IMR-90 (cell line): ENCODE results near the gene HOXD8. TPM values are rescaled to one million over a fixed set of nuclear protein-coding genes. Genes with fewer than 3 reads are reported as not detected.

Experiments
- ATAC-seq: fragments of 200-7000 bp; cut with Tn5 transposase; 2 replicates; pipeline ENCODE4 v1.9.1; 2020; ENCODE audit warnings: low read depth, mild to moderate bottlenecking, moderate library complexity
- BruUV-seq: library from RNA; stranded (reverse); fragments of 400-500 nt; replicated peaks from 2 replicates; lab custom pipeline; 2021; lab: Mats Ljungman, UMichigan
- CTCF ChIA-PET: fragments of 300-600 bp; formaldehyde crosslinking; extraction: SDS; loops from one replicate; lab custom pipeline; 2021; ENCODE audit warnings: antibody characterized with exemption; lab: Yijun Ruan, JAX
- POLR2A ChIA-PET: fragments of 300-600 bp; sonication (Branson Sonifier 250); formaldehyde crosslinking; loops from one replicate; lab custom pipeline; 2022; ENCODE audit warnings: antibody characterized with exemption; ENCODE audit not compliant: unreplicated experiment; lab: Charles Lee
- DNase-seq: peaks from one replicate; pipeline ENCODE4 v3.0.0; 2013
- H2AFZ ChIP-seq: replicated peaks from 2 replicates; pipeline ENCODE3; 2013; ENCODE audit warnings: low read length, mild to moderate bottlenecking; ENCODE audit not compliant: poor library complexity
- H2AK5ac ChIP-seq: 2 replicates; pipeline ENCODE4 v1.6.1; 2013; ENCODE audit warnings: low read depth, low read length, inconsistent platforms
- H2AK9ac ChIP-seq: replicated peaks from 2 replicates; pipeline ENCODE3; 2013; ENCODE audit warnings: mild to moderate bottlenecking, low read depth, low read length, moderate library complexity; ENCODE audit not compliant: poor library complexity
- H2BK120ac ChIP-seq: 2 replicates; pipeline ENCODE4 v1.6.1; 2013; ENCODE audit warnings: low read depth, low read length, inconsistent platforms
- H2BK15ac ChIP-seq: 3 replicates; pipeline ENCODE4 v1.6.1; 2013; ENCODE audit warnings: low read depth, low read length, inconsistent platforms
- H2BK20ac ChIP-seq: 2 replicates; pipeline ENCODE4 v1.6.1; 2013; ENCODE audit warnings: low read depth, mild to moderate bottlenecking, inconsistent platforms, low read length, moderate library complexity
- H2BK5ac ChIP-seq: 2 replicates; pipeline ENCODE4 v1.6.1; 2013; ENCODE audit warnings: mild to moderate bottlenecking, low read depth, low read length, inconsistent platforms; ENCODE audit not compliant: poor library complexity, severe bottlenecking
- H3K14ac ChIP-seq: replicated peaks from 2 replicates; pipeline ENCODE4 v1.6.1; 2013; ENCODE audit warnings: low read depth, low read length, inconsistent platforms
- H3K18ac ChIP-seq: 2 replicates; pipeline ENCODE4 v1.6.1; 2013; ENCODE audit warnings: low read depth, low read length, control low read depth
- H3K23ac ChIP-seq: 2 replicates; pipeline ENCODE4 v1.6.1; 2013; ENCODE audit warnings: low read depth, low read length, inconsistent platforms
- H3K27ac ChIP-seq: 2 replicates; pipeline ENCODE4 v1.5.1; 2013; ENCODE audit warnings: mild to moderate bottlenecking, control low read depth, low read length; ENCODE audit not compliant: insufficient read depth
- H3K27me3 ChIP-seq: 2 replicates; pipeline ENCODE4 v1.6.1; 2013; ENCODE audit warnings: low read length; ENCODE audit not compliant: control insufficient read depth, insufficient read depth
- H3K36me3 ChIP-seq: 2 replicates; pipeline ENCODE4 v1.6.1; 2013; ENCODE audit warnings: low read length, mixed read lengths; ENCODE audit not compliant: control insufficient read depth, insufficient read depth
- H3K4ac ChIP-seq: 2 replicates; pipeline ENCODE4 v1.6.1; 2013; ENCODE audit warnings: low read depth, low read length, inconsistent platforms
- H3K4me1 ChIP-seq: 2 replicates; pipeline ENCODE4 v1.6.1; 2013; ENCODE audit warnings: low read length, mixed read lengths; ENCODE audit not compliant: control insufficient read depth, insufficient read depth
- H3K4me2 ChIP-seq: 2 replicates; pipeline ENCODE4 v1.6.1; 2013; ENCODE audit warnings: low read depth, mild to moderate bottlenecking, control low read depth, low read length, moderate library complexity
- H3K4me3 ChIP-seq: 2 replicates; pipeline ENCODE4 v1.5.1; 2013; ENCODE audit warnings: low read depth, mild to moderate bottlenecking, control low read depth, low read length, moderate library complexity; ENCODE audit not compliant: insufficient read depth
- H3K56ac ChIP-seq: 2 replicates; pipeline ENCODE4 v1.6.1; 2013; ENCODE audit warnings: low read length, inconsistent platforms; ENCODE audit not compliant: insufficient read depth; ENCODE audit errors: extremely low read depth
- H3K79me1 ChIP-seq, 2 experiments: 2 replicates each; pipeline ENCODE4 v1.6.1; 2013; ENCODE audit warnings: low read length in 2 of 2, inconsistent platforms in 1 of 2, low read depth in 1 of 2
- H3K9ac ChIP-seq: 2 replicates; pipeline ENCODE4 v1.6.1; 2013; ENCODE audit warnings: low read depth, low read length, control low read depth
- H3K9me1 ChIP-seq: 2 replicates; pipeline ENCODE4 v1.6.1; 2013; ENCODE audit warnings: low read length, inconsistent platforms; ENCODE audit not compliant: insufficient read depth
- H3K9me3 ChIP-seq: 2 replicates; pipeline ENCODE4 v1.6.1; 2013; ENCODE audit warnings: low read length; ENCODE audit not compliant: control insufficient read depth, insufficient read depth
- H4K20me1 ChIP-seq: 2 replicates; pipeline ENCODE4 v1.6.1; 2013; ENCODE audit warnings: low read length, inconsistent platforms; ENCODE audit not compliant: insufficient read depth
- H4K5ac ChIP-seq: 2 replicates; pipeline ENCODE4 v1.6.1; 2013; ENCODE audit warnings: mild to moderate bottlenecking, low read depth, low read length, control low read depth
- H4K8ac ChIP-seq, 2 experiments: 2 replicates each; pipeline ENCODE4 v1.6.1; 2013; ENCODE audit warnings: low read depth in 2 of 2, low read length in 2 of 2, control low read depth in 1 of 2, inconsistent platforms in 1 of 2
- H4K91ac ChIP-seq: 2 replicates; pipeline ENCODE4 v1.6.1; 2013; ENCODE audit warnings: low read depth, low read length, inconsistent platforms; ENCODE audit not compliant: insufficient read depth
- BHLHE40 ChIP-seq: fragments of 150-350 bp; IDR thresholded peaks from 2 replicates; pipeline ENCODE4 v1.6.1; 2016; ENCODE audit warnings: mild to moderate bottlenecking, low read depth, low read length
- CEBPB ChIP-seq: IDR thresholded peaks from 2 replicates; pipeline ENCODE4 v1.6.1; 2012; ENCODE audit warnings: low read depth, low read length, improper control_type of control experiment
- CHD1 ChIP-seq: IDR thresholded peaks from 2 replicates; pipeline ENCODE4 v1.6.1; 2012; ENCODE audit warnings: low read depth, low read length, improper control_type of control experiment
- FOS ChIP-seq: fragments of 150-350 bp; IDR thresholded peaks from 2 replicates; pipeline ENCODE4 v1.6.1; 2016; ENCODE audit warnings: low read depth, low read length
- MAFK ChIP-seq: IDR thresholded peaks from 2 replicates; pipeline ENCODE4 v1.6.1; 2012; ENCODE audit warnings: low read depth, low read length, improper control_type of control experiment
- MAZ ChIP-seq: IDR thresholded peaks from 2 replicates; pipeline ENCODE4 v1.6.1; 2012; ENCODE audit warnings: low read depth, mild to moderate bottlenecking, low read length, improper control_type of control experiment, moderate library complexity, borderline replicate concordance
- MXI1 ChIP-seq: IDR thresholded peaks from 2 replicates; pipeline ENCODE4 v1.6.1; 2012; ENCODE audit warnings: low read depth, mild to moderate bottlenecking, low read length, moderate library complexity, borderline replicate concordance
- NFE2L2 ChIP-seq: fragments of 150-350 bp; IDR thresholded peaks from 2 replicates; pipeline ENCODE4 v1.6.1; 2016; ENCODE audit warnings: low read depth, mild to moderate bottlenecking, low read length
- POLR2A ChIP-seq: IDR thresholded peaks from 2 replicates; pipeline ENCODE4 v1.6.1; 2012; ENCODE audit warnings: mild to moderate bottlenecking, low read depth, low read length
- RAD21 ChIP-seq: IDR thresholded peaks from 2 replicates; pipeline ENCODE4 v1.6.1; 2012; ENCODE audit warnings: low read length, improper control_type of control experiment
- RCOR1 ChIP-seq: IDR thresholded peaks from 2 replicates; pipeline ENCODE4 v1.6.1; 2012; ENCODE audit warnings: mild to moderate bottlenecking, low read length, improper control_type of control experiment; ENCODE audit not compliant: insufficient replicate concordance
- RFX5 ChIP-seq: IDR thresholded peaks from 2 replicates; pipeline ENCODE4 v1.8.0; 2012; ENCODE audit warnings: low read depth, mild to moderate bottlenecking, low read length, moderate library complexity
- SMC3 ChIP-seq: fragments of 150-350 bp; IDR thresholded peaks from 2 replicates; pipeline ENCODE4 v1.6.1; 2016; ENCODE audit warnings: low read depth, mild to moderate bottlenecking, antibody characterized with exemption, low read length, moderate library complexity
- WGBS, 2 experiments: methylation state at CpG; one replicate each; pipeline versions ENCODE4 v1.1.5 to v1.1.7; 2013; ENCODE audit warnings: missing lambda C conversion rate in 2 of 2; ENCODE audit not compliant: insufficient read length in 1 of 2; ENCODE audit errors: extremely low coverage in 2 of 2; 5-methylcytosine and 5-hydroxymethylcytosine counted together
- dilution Hi-C: fragments of 300-500 bp; cut with HindIII; formaldehyde crosslinking; loops from one replicate; pipeline ENCODE4 v1.14.3; 2018; ENCODE audit warnings: low sequenced_read_pairs; ENCODE audit not compliant: unreplicated experiment
- in situ Hi-C: fragments of 300-500 bp; cut with MboI; formaldehyde crosslinking; loops from 3 replicates; pipeline ENCODE4 v1.14.3; 2019; ENCODE audit warnings: low sequenced_read_pairs, inconsistent platforms, mixed read lengths
- intact Hi-C: fragments of 100-400 bp; cut with micrococcal nuclease; formaldehyde crosslinking; loops from 2 replicates; pipeline ENCODE4 v1.10.0; 2022
- polyA plus RNA-seq, 3 experiments: library from polyadenylated mRNA; depleted of rRNA; stranded (reverse); fragments of >200 nt; gene quantifications; 2 replicates each; pipeline ENCODE4 v1.2.3, GENCODE V29; 2012; ENCODE audit warnings: low replicate concordance in 1 of 3
- total RNA-seq: library from RNA; depleted of rRNA; stranded (reverse); fragments of >200 nt; gene quantifications from 2 replicates; pipeline ENCODE4 v1.2.3, GENCODE V29; 2012
- TF ChIP-seq, protein P1 (sequence below): fragments of 150-350 bp; IDR thresholded peaks from 2 replicates; pipeline ENCODE4 v1.6.1; 2017; ENCODE audit warnings: mild to moderate bottlenecking, antibody characterized with exemption, low read length, low read depth
- TF ChIP-seq, protein P2 (sequence below): fragments of 150-350 bp; IDR thresholded peaks from 2 replicates; pipeline ENCODE4 v1.6.1; 2016; ENCODE audit warnings: low read depth, mild to moderate bottlenecking, low read length, moderate library complexity, borderline replicate concordance
- TF ChIP-seq, protein P3 (sequence below): conservative IDR thresholded peaks from 2 replicates; pipeline ENCODE4 v1.5.1; 2012; ENCODE audit warnings: mild to moderate bottlenecking, low read depth, low read length, improper control_type of control experiment

The HOXD8 gene
- total and polyA plus RNA-seq, 2 of the 4 experiments (the other 2 are of a cell fraction) = not detected

DNA sequence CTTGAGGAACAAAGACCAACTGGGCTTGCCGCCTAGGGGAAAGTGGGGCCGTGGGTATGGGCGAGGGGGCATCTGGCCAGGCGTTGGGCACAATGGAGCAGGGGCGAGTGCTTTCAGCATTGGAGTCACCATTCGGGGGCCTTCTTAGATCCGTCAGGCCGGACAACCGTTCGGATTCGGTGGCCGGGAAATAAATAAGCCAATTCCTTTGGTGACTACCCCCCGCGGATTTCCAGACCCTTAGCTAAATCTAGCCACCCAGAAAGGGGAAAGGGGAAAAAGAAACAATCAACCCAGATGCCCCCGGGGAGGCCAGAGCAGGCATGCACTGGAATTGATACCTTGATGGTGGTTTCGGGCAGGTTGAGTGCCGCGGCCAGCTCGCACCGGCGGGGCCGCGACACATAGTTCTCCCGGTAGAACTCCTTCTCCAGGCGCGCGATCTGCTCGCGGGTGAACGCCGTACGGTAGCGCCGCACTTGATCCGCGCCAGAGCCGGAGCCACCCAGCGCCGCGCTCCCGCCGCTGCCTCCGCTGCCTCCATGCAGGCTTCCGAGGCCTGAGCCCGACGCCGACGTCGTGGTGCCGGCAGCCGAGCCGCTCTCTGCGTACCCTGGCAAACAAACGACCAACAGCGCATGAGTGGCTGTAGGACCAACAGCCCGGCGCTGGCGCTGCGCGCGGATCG lies 47.5 kb upstream of the HOXD8 start:
- H3K36me3 ChIP-seq = no peaks in the 10 kb centered on the region
- intact Hi-C loops (no loop called here), in situ Hi-C loops (loop anchor here (25.0 kb wide), 2 partner anchors 1045 to 1345 kb away; no protein-coding TSS in a partner anchor), dilution Hi-C loops (no loop called here)
- H3K79me1 ChIP-seq = no peaks in the 10 kb centered on the region
- H3K9me3 ChIP-seq = peaks cover 28% of the 10 kb centered on the region
- no peak overlapping the region for H3K9ac ChIP-seq
- H2AK5ac ChIP-seq = no peak overlapping the region
- no peak overlapping the region for H3K18ac ChIP-seq
- H3K4me1 ChIP-seq = peaks cover 1% of the 10 kb centered on the region
- H3K56ac ChIP-seq = no peak overlapping the region
- POLR2A ChIA-PET = no interaction called here
- H3K4me3 ChIP-seq = no peak overlapping the region
- no peaks in the 10 kb centered on the region for H3K9me1 ChIP-seq
- no peak overlapping the region for H2BK5ac ChIP-seq
- H2AK9ac ChIP-seq = no peak overlapping the region
- H2BK15ac ChIP-seq = no peak overlapping the region
- no peak overlapping the region for H3K4me2 ChIP-seq
- H4K5ac ChIP-seq = no peak overlapping the region
- no peak overlapping the region for H2BK20ac ChIP-seq
- ATAC-seq = no peak
- no peak overlapping the region for H4K8ac ChIP-seq
- WGBS, 2 experiments = 1% methylated on average over 15 of the region's 62 CpGs; no CpG with 5 or more reads in 1 of the 2 experiments
- CTCF ChIA-PET = no interaction called here
- no peak overlapping the region for H3K14ac ChIP-seq
- no peak overlapping the region for H4K91ac ChIP-seq
- no peak overlapping the region for H2BK120ac ChIP-seq
- no TSS peak for BruUV-seq
- H2AFZ ChIP-seq = no peak overlapping the region
- H3K27me3 ChIP-seq = peaks cover 83% of the 10 kb centered on the region
- no peak overlapping the region for H3K23ac ChIP-seq
- no peak for TF ChIP-seq BHLHE40
- TF ChIP-seq RCOR1 = no peak
- no peak for TF ChIP-seq MXI1
- TF ChIP-seq, protein P1, sequence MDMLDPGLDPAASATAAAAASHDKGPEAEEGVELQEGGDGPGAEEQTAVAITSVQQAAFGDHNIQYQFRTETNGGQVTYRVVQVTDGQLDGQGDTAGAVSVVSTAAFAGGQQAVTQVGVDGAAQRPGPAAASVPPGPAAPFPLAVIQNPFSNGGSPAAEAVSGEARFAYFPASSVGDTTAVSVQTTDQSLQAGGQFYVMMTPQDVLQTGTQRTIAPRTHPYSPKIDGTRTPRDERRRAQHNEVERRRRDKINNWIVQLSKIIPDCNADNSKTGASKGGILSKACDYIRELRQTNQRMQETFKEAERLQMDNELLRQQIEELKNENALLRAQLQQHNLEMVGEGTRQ = no peak
- no peak for TF ChIP-seq CEBPB
- no peak for TF ChIP-seq NFE2L2
- no peak for TF ChIP-seq RAD21
- TF ChIP-seq FOS = no peak
- no peak for TF ChIP-seq SMC3
- TF ChIP-seq, protein P2, sequence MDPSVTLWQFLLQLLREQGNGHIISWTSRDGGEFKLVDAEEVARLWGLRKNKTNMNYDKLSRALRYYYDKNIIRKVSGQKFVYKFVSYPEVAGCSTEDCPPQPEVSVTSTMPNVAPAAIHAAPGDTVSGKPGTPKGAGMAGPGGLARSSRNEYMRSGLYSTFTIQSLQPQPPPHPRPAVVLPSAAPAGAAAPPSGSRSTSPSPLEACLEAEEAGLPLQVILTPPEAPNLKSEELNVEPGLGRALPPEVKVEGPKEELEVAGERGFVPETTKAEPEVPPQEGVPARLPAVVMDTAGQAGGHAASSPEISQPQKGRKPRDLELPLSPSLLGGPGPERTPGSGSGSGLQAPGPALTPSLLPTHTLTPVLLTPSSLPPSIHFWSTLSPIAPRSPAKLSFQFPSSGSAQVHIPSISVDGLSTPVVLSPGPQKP = no peak
- TF ChIP-seq CHD1 = no peak
- TF ChIP-seq, protein P3, sequence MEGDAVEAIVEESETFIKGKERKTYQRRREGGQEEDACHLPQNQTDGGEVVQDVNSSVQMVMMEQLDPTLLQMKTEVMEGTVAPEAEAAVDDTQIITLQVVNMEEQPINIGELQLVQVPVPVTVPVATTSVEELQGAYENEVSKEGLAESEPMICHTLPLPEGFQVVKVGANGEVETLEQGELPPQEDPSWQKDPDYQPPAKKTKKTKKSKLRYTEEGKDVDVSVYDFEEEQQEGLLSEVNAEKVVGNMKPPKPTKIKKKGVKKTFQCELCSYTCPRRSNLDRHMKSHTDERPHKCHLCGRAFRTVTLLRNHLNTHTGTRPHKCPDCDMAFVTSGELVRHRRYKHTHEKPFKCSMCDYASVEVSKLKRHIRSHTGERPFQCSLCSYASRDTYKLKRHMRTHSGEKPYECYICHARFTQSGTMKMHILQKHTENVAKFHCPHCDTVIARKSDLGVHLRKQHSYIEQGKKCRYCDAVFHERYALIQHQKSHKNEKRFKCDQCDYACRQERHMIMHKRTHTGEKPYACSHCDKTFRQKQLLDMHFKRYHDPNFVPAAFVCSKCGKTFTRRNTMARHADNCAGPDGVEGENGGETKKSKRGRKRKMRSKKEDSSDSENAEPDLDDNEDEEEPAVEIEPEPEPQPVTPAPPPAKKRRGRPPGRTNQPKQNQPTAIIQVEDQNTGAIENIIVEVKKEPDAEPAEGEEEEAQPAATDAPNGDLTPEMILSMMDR = no peak
- no peak for TF ChIP-seq MAFK
- TF ChIP-seq RFX5 = no peak
- no peak for TF ChIP-seq MAZ
- no peak for TF ChIP-seq POLR2A
- peaks cover 3% of the 10 kb centered on the region; the same call in 1 of the 2 replicates for H4K20me1 ChIP-seq
- no peak overlapping the region for H3K27ac ChIP-seq
- DNase-seq = no peak
- H3K4ac ChIP-seq = no peak overlapping the region
